HG02763 (cell line): ENCODE measurements around the gene ZNF804B.
A peak's percentile ranks its signal among the peaks of the same experiment; 100 is the strongest.

ENCODE experiments used
- ATAC-seq: cut with Tn5 transposase; IDR thresholded peaks from one replicate; pipeline ENCODE4 v1.9.1; 2021; ENCODE audit warnings: mild to moderate bottlenecking, moderate library complexity; ENCODE audit not compliant: unreplicated experiment

Gene ZNF804B

GRCh38 chr7:88965371-88965770, 205.9 kb downstream of the ZNF804B start:
- ATAC-seq = no peak

DNA sequence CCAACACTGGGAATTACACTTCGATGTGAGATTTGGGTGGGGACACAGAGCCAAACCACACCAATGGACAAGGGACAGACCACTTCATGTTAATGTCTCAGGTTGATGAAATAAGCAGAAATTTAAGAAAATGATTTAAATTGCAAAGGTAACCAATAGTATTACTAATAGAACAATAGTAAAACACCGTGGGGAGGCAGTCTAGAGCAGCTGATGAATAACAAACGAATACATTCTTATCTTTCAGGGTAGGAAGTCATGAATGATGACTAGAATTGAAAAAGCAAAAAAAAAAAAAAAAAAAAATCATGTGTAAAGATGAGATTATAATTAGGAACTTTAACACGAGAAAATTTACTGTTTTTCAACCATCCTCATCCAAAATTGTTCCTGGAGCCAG, 207.9 kb downstream of the ZNF804B start:
- no peak for ATAC-seq

DNA sequence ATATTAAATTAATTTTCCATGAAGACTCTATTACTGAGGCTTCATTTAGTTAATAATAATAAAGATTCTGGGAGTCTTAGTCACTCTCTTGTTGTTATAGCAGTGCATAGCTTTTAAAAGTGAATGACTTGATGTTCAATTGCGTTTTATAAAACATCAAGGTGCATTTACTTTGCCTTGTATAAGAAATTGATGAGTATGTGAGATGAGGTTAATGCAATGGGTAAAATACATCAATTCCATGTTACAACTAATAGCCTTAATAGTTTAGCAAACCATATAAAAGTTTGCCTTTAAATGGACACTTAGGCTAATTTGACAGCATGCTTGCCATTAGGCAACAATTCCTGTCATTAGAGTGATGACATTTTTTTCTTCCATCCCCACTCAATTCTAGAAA, 209.7 kb downstream of the ZNF804B start:
- ATAC-seq = no peak

GRCh38 chr7:88985295-88985694, 225.8 kb downstream of the ZNF804B start:
- ATAC-seq = no peak

DNA sequence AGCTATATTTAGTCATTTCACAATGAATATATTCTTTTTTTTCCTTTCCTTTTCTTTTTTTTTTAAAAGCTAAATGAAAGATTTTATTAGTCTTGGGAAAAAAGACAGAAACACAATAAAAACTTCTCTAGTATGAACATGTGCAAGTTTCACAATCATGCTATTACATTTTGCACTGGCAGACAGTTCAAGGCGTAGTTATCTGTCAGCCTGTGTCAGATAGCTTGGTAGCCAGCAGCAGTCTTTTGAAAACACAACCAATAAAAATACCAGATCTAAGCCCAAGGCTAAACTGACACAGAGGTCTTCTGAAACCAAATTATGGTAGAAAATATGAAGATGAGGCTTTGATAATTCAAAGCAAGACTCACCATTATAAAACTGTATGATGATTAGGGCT, 241.8 kb downstream of the ZNF804B start:
- ATAC-seq = no peak

DNA sequence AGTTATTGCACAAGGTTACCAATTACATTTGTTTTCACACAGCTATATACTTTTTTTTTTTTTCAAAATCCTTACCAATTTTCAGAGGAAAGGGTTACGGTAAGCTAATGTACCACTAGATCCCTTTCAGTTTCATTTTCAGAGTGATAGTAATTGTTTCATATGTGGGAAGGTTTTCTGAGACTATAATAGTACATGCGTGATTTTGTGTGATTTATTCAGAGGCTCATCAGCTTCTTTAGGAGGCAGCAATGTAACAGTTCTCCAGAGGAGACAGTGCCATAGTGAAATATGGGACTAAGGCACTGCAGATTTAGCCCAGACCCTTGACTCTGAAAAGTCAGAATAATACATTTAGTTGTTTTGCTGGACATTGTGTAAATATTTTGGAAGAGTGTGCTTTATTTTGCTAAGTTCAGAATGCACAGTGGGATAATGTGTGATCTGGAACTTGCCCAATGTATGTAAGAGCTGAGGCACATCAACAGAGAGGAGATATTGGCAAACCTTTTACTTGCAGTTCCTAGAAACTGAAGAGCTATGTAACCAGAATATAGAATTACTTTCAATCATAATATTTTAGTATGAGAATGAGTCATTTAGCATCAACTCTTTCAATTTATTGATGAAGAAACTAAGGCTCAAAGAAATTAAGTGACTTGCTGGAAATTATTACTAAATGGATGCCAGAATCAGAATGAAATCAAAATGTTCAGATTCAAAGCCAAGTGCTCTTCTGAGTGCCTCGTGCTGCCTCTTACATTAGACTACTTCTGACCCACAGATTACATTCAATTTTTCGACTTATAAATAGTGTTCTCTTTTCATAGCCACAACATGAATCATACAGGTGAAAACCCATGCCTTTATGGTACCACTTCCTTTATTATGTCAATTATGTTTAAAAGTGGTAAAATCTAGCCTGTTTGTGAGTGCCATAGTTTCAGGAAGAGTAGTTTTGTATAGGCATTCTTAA, 243.8 kb downstream of the ZNF804B start:
- ATAC-seq = peak; percentile 84

- no peak for ATAC-seq
These were observed 252.5 kb downstream of the ZNF804B start for GRCh38 chr7:89012016-89012415.

DNA sequence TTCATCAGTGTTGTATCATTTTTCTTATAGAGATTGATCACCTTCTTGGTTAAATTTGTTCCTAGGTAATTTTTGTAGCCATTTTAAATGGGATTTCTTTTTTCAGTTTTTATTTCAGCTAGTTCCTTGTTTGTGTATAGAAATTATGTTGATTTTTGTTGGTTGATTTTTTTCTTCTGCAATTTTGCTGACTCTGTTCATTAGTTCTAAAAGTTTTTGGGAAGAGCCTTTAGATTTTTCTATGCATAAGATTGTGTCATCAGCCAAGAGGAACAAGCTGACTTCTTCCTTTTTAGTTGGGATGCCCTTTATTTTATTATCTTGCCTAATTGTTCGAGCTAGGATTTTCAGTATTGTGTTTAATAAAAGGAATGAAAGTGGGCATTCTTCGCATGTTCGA, 258.2 kb downstream of the ZNF804B start:
- ATAC-seq = no peak

- ATAC-seq = no peak
These were observed 262.2 kb downstream of the ZNF804B start for GRCh38 chr7:89021741-89022140.

DNA sequence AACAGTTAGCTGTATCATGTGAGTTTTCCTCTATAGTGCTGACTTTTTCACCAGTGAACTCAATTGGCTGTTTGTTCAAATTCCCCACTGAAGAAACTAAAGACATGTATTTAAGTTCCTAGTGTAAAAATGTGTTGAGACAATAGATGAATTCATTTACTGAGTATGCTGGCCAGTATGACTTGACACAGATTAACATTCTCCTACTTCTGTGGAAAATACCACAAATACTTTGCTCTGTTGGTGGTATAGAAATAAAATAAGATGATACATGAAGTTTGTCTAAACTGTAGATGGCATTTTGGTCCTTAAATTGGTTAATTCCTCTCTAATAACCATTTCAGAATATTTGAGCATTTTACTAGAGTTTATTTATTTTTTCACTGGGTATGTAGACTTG, 263.7 kb downstream of the ZNF804B start:
- no peak for ATAC-seq

- ATAC-seq = no peak
These were observed 264.4 kb downstream of the ZNF804B start for GRCh38 chr7:89023877-89024276.

GRCh38 chr7:89027781-89028180, 268.3 kb downstream of the ZNF804B start:
- no peak for ATAC-seq

- ATAC-seq = no peak
These were observed 268.8 kb downstream of the ZNF804B start for GRCh38 chr7:89028319-89028718.

DNA sequence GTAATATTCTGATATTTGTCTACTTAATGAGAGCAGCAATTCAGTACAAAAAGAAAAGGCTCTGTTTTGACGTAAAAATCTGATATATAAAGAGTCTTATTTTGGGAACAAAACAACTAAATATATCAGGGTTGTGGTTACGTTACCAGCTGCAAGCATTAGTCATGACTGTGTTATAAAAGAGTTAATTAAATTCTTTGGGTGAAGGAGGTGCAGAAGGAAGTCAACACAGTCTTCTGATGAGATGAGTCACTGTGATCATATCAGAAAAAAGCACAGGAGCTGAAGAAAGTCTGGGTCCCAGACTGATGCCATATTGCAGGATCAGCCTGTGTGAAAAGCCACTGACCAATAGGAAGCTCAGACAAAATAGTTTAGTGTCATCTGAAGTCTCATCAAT, 270.4 kb downstream of the ZNF804B start:
- ATAC-seq = no peak

- no peak for ATAC-seq
These were observed 281.7 kb downstream of the ZNF804B start for GRCh38 chr7:89041240-89041639.

DNA sequence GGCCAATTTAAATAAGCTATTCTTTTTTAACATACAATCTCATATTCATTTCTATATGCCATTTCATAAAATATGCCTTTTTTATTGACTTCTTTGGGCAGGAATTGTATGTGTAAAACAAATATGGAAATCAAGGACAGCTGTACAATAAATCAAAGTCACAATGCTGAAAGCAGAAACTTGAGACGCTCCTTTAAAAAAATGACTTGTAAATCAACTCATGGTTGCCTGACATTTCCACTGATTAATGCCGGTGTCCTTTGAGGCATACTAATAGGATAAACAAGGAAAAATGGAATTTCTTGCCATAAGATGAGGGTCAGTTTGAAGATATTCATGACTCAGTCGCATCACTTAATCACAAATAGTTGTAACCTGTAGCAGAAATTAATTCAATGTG, 283.4 kb downstream of the ZNF804B start:
- ATAC-seq = no peak

GRCh38 chr7:89049043-89049442, 289.5 kb downstream of the ZNF804B start:
- ATAC-seq = no peak

GRCh38 chr7:89053130-89053529, 293.6 kb downstream of the ZNF804B start:
- no peak for ATAC-seq

DNA sequence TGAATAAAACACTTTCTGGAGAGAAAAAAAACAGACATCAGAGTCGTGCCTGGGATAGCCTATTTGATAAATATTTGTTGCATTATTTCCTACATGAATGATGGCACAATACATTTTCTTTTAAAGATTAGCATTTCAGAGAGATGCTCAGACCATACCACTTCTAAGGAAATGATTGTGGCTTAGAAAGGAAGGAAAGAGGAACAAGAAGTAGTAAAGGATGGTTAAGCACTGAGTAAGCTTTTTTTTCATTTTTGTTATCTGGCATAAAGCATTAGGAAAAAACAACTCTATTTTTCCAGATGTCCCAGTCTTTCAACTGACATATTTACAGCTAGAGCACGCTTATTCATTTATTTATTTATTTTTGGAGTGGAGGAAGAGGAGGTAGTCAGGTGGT, 294.9 kb downstream of the ZNF804B start:
- ATAC-seq = no peak

DNA sequence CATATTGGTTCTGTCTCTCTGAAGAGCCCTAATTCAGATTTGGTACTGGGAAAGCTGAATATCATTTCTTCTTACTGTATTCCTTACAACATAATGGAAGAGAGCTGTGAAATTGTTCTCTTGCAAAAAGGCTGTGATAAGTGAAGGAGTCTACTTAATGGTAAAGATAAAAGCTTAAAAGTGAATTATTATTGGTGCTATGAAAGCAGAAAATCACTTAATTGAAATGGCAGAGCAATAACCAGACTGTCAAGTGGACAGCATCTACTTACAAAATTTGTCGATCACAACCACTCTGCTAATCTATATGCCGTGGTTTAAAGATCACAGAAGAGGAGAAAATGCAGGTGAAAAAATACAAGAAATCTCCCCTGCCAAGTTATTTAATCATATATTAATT, 300.7 kb downstream of the ZNF804B start:
- no peak for ATAC-seq

DNA sequence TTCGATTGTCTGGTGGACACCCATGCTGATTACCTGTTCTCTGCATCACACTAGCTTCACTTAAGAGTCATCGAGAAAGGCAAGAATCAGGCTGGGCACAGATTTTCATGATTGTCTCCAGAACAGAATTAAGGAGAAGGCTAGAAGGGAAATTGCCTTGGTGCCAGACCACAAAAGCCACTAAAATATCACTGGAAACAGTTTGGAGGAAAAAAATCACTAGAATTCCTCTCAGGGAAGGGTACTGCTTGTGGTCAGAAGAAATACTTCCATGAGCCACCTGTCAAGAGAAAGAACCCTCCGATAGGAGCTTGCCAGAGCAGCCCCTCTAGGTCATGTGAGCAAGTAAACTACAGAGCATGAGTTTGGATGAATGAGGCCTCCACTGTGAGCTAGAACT, 305.3 kb downstream of the ZNF804B start:
- ATAC-seq = no peak

GRCh38 chr7:89067048-89067447, 307.5 kb downstream of the ZNF804B start:
- ATAC-seq = no peak

DNA sequence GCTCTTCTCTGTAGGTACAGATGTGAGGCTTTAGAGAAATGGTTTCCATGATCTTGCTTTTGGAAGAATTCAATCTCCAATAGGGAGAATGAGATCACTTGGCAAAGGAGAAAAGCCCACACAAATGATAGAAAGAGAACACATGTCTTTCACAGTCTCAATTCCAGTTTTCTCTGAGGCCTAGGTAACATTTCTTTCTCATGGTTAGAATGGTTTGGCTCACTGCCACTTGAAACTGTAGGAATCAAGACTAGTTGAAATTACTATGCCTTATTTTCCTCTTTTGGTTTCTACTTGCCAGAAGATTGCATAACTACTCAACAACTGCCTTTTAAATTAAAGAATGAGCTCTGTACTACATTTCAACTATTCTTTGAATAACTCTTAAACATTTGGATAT, 312.6 kb downstream of the ZNF804B start:
- no peak for ATAC-seq
